Testis (tissue), 3 donors: ENCODE results near the gene GSG1L. TPM values are rescaled to one million over a fixed set of nuclear protein-coding genes. Genes with fewer than 3 reads are reported as not detected.

ENCODE experiments used
- DNase-seq: peaks from one replicate; pipeline ENCODE4 v3.0.0-alpha.2; 2019
- H3K27ac ChIP-seq, 2 donors: fragments of 200-600 bp; sonication (generic); one replicate each; pipeline ENCODE4 v1.5.1; 2019
- H3K27me3 ChIP-seq: fragments of 200-600 bp; sonication (generic); one replicate; pipeline ENCODE4 v1.5.1; 2019
- H3K36me3 ChIP-seq: fragments of 200-600 bp; sonication (generic); one replicate; pipeline ENCODE4 v1.5.1; 2017; ENCODE audit warnings: low read depth; ENCODE audit errors: missing control alignments
- H3K4me1 ChIP-seq: fragments of 200-600 bp; sonication (generic); one replicate; pipeline ENCODE4 v1.5.1; 2019
- H3K4me3 ChIP-seq, 2 donors: fragments of 200-600 bp; sonication (generic); one replicate each; pipeline ENCODE4 v1.5.1; 2017 to 2019
- H3K9me3 ChIP-seq: fragments of 200-600 bp; sonication (generic); one replicate; pipeline ENCODE4 v1.5.1; 2017
- CTCF ChIP-seq, 3 experiments: fragments of 450-650 bp in 2 of 3; fragments of 200-600 bp in 1 of 3; sonication (generic) in 1 of 3; IDR thresholded peaks; one replicate each; pipeline ENCODE4 v1.5.1; 2016 to 2019; ENCODE audit warnings: antibody characterized with exemption in 3 of 3, mild to moderate bottlenecking in 2 of 3, moderate library complexity in 1 of 3
- POLR2A ChIP-seq: fragments of 450-650 bp; IDR thresholded peaks from one replicate; pipeline ENCODE4 v1.6.1; 2017; ENCODE audit warnings: antibody characterized with exemption, mild to moderate bottlenecking, moderate library complexity
- WGBS, 2 donors: methylation state at CpG; one replicate each; pipeline ENCODE4 v1.1.5; 2018; 5-methylcytosine and 5-hydroxymethylcytosine counted together
- intact Hi-C: fragments of 100-400 bp; cut with DNase I; formaldehyde crosslinking; loops from one replicate; pipeline ENCODE4 v1.15.1; 2023; ENCODE audit warnings: low total_unique reads
- polyA plus RNA-seq: library from polyadenylated mRNA; stranded (reverse); fragments of 350-450 nt; fragmentation: Illumina TruSeq; extraction: RNeasy Lipid Tissue Mini Kit (QIAGEN cat#74804); gene quantifications from one replicate; pipeline ENCODE4 v1.2.3, GENCODE V29; 2014; ENCODE audit warnings: low read depth, low replicate concordance; ENCODE audit not compliant: insufficient read depth
- total RNA-seq, 2 donors: library from RNA; depleted of rRNA; stranded (reverse); fragments of >200 nt; gene quantifications; one replicate each; pipeline ENCODE4 v1.2.3, GENCODE V29; 2016

The GSG1L gene
- total and polyA plus RNA-seq, 3 donors from 2014 or later: 1.1 to 2.8 (median 1.9) TPM

- Histone ChIP-seq H3K4me3 (no peak overlapping the region), H3K27me3 (no peaks in the 10 kb centered on the region), H3K36me3 (no peaks in the 10 kb centered on the region), H3K27ac (no peak overlapping the region), H3K4me1 (no peaks in the 10 kb centered on the region), H3K9me3 (no peaks in the 10 kb centered on the region)
- intact Hi-C loops: no loop called here
- TF ChIP-seq CTCF (IDR thresholded peaks at IDR 0.05) (no peak), POLR2A (no peak)
- no peak for DNase-seq
- WGBS, 2 donors: 68 to 74% methylated on average over 9 of the region's 9 CpGs
Measured at GRCh38 chr16:28001184-28001583, 62.3 kb downstream of the GSG1L start.

- DNase-seq: no peak
- TF ChIP-seq POLR2A (no peak), CTCF (IDR thresholded peaks at IDR 0.05) (no peak)
- H3K36me3 ChIP-seq: no peaks in the 10 kb centered on the region
- no peak overlapping the region for H3K27ac ChIP-seq
- H3K4me1 ChIP-seq: no peaks in the 10 kb centered on the region
- H3K9me3 ChIP-seq: no peaks in the 10 kb centered on the region
- intact Hi-C loops: no loop called here
- WGBS, 2 donors: 43 to 56% methylated on average over 9 of the region's 9 CpGs
- no peaks in the 10 kb centered on the region for H3K27me3 ChIP-seq
- no peak overlapping the region for H3K4me3 ChIP-seq
Measured at GRCh38 chr16:28000314-28001169, 63.0 kb downstream of the GSG1L start.

GRCh38 chr16:27999687-28000086 is 63.8 kb downstream of the GSG1L start:
- 79 to 84% methylated on average over 2 of the region's 2 CpGs for WGBS, 2 donors
- no peaks in the 10 kb centered on the region for H3K4me1 ChIP-seq
- TF ChIP-seq POLR2A: no peak
- TF ChIP-seq CTCF (IDR thresholded peaks at IDR 0.05): no peak
- no peaks in the 10 kb centered on the region for H3K27me3 ChIP-seq
- DNase-seq: no peak
- H3K9me3 ChIP-seq: no peaks in the 10 kb centered on the region
- intact Hi-C loops: no loop called here
- no peaks in the 10 kb centered on the region for H3K36me3 ChIP-seq
- H3K4me3 ChIP-seq: no peak overlapping the region
- H3K27ac ChIP-seq: no peak overlapping the region

- H3K9me3 ChIP-seq: no peaks in the 10 kb centered on the region
- TF ChIP-seq CTCF (IDR thresholded peaks at IDR 0.05) (no peak), POLR2A (no peak)
- no peak overlapping the region for H3K27ac ChIP-seq
- DNase-seq: no peak
- no peak overlapping the region for H3K4me3 ChIP-seq
- intact Hi-C loops: no loop called here
- no peaks in the 10 kb centered on the region for H3K27me3 ChIP-seq
- 53 to 69% methylated on average over 5 of the region's 5 CpGs for WGBS, 2 donors
- H3K4me1 ChIP-seq: no peaks in the 10 kb centered on the region
- no peaks in the 10 kb centered on the region for H3K36me3 ChIP-seq
Measured at GRCh38 chr16:27995378-27995777, 68.1 kb downstream of the GSG1L start.

- H3K36me3 ChIP-seq: no peaks in the 10 kb centered on the region
- no peak for DNase-seq
- H3K27me3 ChIP-seq: no peaks in the 10 kb centered on the region
- no peak overlapping the region for H3K27ac ChIP-seq
- no peak for TF ChIP-seq POLR2A
- no peak for TF ChIP-seq CTCF (IDR thresholded peaks at IDR 0.05)
- H3K9me3 ChIP-seq: no peaks in the 10 kb centered on the region
- H3K4me3 ChIP-seq: no peak overlapping the region
- 40% methylated on average over 4 of the region's 4 CpGs for WGBS, 2 donors
- no peaks in the 10 kb centered on the region for H3K4me1 ChIP-seq
- intact Hi-C loops: no loop called here
Measured at GRCh38 chr16:27994686-27995085, 68.8 kb downstream of the GSG1L start.
